HG02840 (cell line): ENCODE measurements around the gene EZH1.

ENCODE experiments used
- ATAC-seq: cut with Tn5 transposase; IDR thresholded peaks from one replicate; pipeline ENCODE4 v1.9.1; 2021; ENCODE audit warnings: mild to moderate bottlenecking, moderate library complexity, moderate number of reproducible peaks; ENCODE audit not compliant: unreplicated experiment, low FRiP score

Gene EZH1

GRCh38 chr17:42725143-42725542 is 19.7 kb downstream of the EZH1 start:
- no peak for ATAC-seq

DNA sequence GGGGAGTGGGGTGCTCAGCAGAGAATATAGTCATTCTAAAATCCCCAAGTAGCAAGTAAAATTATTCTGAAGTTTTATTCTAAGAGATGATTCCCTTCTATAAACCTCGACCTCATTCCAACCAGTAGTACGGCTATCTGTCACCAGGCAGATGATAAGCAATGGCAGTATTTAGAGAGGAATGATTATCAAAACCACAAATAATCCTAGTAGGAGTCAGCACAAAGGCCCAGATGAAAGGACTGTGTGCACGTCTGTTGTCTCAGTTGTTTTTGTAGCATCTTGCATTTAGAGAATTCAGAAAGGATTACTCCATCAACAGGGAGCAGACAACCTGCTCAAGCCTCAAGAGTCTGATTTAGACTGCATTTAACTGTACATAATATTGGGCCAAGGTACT is 21.2 kb downstream of the EZH1 start:
- no peak for ATAC-seq

- no peak for ATAC-seq
These were observed 23.8 kb downstream of the EZH1 start for GRCh38 chr17:42720996-42721583.

DNA sequence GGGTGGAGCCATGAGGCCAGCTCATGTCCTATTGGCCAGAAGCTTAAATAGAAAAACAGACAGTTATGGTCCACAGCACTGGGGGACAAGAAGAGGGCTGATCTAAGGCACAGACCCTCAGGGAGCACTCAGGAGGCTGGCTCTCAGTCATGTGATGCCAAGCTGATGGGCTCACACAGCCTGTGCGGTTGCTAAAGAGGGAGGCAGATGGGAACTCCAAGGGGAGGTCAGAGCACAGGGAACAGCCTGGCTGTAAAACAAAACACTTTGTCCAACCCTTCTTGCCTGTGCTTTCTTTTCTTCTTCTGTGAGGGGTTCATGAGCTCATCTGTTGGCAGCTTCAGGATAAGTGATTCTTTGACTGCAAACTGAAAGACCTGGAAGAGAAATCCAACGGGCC is 35.3 kb downstream of the EZH1 start:
- ATAC-seq, result no peak

GRCh38 chr17:42708588-42708987 is 36.3 kb downstream of the EZH1 start:
- ATAC-seq, result no peak

DNA sequence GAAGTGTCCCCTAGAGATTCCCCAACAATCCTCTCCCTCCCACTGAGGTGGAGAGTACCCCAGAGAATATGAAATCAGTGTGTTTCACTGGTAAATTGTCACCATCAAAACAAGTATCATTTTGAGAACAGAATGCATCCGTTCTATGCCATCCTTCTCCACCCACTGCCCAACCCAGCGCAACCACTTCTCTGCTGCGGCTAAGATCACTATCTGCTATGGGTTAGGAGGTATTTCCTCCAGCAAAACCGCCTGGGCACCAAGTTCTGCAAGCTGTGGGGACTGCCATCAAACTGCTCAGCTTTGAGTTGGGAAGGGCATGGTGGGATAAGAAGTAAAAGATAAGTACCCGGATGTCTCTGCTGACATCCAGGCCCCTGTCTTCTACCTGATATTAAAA is 38.1 kb downstream of the EZH1 start:
- no peak for ATAC-seq

- peak; percentile 76 for ATAC-seq
These were observed 39.9 kb downstream of the EZH1 start for GRCh38 chr17:42704837-42705494.

DNA sequence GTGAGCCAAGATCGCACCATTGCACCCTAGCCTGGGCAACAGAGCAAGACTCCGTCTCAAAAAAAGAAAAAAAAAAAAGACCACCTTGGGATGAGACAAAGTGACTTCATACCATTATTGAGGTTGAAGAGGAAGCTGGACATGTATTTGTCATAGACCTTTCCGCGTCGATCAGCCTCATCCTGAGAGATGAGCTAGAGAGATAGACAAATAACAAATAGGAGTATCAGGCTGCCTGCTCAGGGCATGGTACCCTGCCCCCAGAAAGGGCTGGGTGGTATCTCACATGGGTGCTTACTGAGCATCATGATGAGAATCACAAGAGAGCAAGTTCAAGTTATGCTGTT is 40.4 kb downstream of the EZH1 start:
- ATAC-seq, result peak; percentile 25

DNA sequence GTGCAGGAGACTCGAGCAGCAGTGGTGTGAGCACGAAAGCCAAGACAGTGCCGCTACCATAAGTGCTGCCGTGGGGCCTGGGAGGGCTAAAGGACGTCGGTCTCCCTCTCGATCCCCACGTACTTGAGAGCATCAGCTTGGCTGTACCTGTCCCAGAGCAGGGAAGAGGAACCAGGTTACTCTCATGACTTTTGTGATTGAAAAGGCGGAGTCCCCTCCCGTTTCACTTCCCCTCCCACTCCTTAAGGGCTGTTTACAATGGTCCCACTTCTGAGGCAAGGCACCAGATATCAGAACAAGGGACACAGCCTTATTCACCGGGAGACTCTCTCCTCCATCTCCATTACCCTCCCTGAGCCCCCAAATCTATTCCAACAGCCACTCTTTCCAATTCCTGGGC is 42.4 kb downstream of the EZH1 start:
- no peak for ATAC-seq

GRCh38 chr17:42700586-42701289 is 44.1 kb downstream of the EZH1 start:
- no peak for ATAC-seq

DNA sequence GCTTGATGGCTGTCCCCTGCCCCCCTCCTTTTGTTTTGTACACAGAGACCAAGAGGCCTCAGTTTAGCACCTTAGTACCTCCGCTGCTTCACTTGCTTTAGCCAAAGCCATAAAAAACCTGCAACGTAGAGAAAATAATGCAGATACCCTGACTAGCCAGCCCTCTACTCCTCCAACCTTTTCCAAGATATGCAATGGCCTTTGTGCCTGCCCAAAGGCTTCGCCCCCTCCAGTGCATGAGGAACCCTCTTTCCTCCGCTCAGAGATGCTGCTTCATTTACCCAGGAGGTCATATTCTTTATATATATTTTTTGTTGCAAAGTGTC is 45.5 kb downstream of the EZH1 start:
- no peak for ATAC-seq

DNA sequence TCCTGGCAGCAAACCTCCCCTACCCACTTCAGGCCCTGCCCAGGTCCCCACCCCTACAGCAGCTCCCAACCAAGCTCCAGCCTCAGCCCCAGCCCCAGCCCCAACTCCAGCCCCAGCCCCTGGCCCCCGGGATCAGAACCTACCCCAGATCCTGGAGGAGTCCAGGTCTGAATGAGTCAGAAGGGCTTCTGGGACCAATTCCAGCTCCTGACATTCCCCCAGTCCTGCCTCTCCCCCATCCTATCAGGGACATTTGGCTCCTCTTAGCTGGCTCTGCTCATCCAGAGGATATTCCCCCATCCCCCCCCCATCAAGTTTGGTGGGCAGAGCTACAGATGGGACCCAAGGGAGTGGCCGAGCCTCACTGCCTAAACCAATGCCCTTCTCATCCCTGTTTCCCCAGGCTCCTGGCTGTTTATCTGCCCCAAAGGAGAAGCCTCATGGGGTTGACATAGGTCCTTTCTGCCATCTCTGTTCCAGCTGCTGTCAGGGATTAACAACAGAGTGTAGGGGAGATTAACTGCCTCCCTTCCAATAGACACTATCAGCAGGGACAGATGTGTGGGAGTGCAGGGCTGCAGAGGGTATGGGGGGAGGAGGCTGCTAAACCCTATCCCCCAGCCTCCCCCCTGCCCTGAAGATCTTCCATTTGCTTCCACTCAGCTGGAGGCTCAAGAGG is 46.0 kb downstream of the EZH1 start:
- ATAC-seq, result no peak

DNA sequence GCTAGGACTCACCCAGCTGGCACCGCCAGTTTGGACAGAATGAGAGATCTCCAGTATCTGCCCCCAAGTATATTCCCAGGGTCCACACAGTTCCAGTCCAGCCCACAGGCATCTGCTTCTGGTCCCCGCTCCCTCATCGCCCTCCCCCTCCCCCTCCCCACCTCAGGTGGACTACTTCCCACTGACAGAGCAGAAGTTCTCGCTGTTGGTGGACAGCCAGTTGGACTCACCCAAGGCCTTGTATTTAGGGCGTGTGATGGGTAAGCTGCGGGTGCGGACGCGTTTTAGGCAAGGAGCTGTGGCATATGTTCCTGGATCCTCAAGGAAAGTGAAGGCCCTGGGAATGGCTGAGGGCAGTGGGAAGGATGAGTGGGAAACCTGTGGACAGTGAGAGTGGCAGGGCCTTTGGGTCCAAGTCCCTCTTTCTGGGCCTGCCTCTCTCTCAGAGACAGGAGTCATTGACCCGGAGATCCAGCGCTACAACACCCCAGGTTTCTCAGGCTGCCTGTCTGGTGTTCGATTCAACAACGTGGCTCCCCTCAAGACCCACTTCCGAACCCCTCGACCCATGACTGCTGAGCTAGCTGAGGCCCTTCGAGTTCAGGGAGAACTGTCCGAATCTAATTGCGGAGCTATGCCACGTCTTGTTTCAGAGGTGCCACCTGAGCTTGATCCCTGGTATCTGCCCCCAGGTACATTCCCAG is 47.6 kb downstream of the EZH1 start:
- no peak for ATAC-seq

DNA sequence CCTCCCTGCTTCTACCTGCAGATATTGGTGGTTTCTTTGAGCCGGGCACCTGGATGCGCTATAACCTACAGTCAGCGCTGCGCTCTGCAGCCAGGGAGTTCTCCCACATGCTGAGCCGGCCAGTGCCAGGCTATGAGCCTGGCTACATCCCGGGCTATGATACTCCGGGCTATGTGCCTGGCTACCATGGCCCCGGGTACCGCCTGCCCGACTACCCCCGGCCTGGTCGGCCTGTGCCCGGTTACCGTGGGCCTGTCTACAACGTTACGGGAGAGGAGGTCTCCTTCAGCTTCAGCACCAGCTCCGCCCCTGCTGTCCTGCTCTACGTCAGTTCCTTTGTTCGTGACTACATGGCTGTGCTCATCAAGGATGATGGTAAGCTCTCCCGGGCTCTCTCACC is 49.3 kb downstream of the EZH1 start:
- no peak for ATAC-seq

- no peak for ATAC-seq
These were observed 50.3 kb downstream of the EZH1 start for GRCh38 chr17:42694524-42694923.

DNA sequence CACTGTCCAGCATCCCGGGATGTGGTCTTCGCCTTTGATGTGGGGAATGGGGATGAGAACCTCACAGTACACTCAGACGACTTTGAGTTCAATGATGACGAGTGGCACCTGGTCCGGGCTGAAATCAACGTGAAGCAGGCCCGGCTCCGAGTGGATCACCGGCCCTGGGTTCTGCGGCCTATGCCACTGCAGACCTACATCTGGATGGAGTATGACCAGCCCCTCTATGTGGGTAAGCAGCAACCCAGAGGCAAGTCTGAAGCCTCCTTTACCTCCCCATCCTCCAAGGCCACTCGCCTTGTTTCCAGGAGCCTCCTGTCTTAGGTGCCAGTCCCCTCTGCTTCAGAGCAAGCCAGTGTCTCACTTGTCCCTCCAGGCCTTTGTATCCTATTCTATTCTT is 52.4 kb downstream of the EZH1 start:
- ATAC-seq, result no peak

GRCh38 chr17:42691021-42691545 is 53.8 kb downstream of the EZH1 start:
- no peak for ATAC-seq

GRCh38 chr17:42690596-42690995 is 54.2 kb downstream of the EZH1 start:
- no peak for ATAC-seq

GRCh38 chr17:42687707-42688320 is 57.0 kb downstream of the EZH1 start:
- ATAC-seq, result no peak

GRCh38 chr17:42686520-42687128 is 58.2 kb downstream of the EZH1 start:
- no peak for ATAC-seq
